Smooth muscle cell (in vitro differentiated cells): ENCODE measurements around the gene FOXD2. TPM values are rescaled to one million over a fixed set of nuclear protein-coding genes. Genes with fewer than 3 reads are reported as not detected.
A peak's percentile ranks its signal among the peaks of the same experiment; 100 is the strongest.

Experiments
- DNase-seq: peaks from one replicate; lab custom pipeline; 2025; ENCODE audit not compliant: unreplicated experiment; lab: John Stamatoyannopoulos, UW
- H2AFZ ChIP-seq: fragments of 200-600 bp; sonication (generic); 2 replicates; pipeline ENCODE4 v1.6.0; 2016; ENCODE audit warnings: antibody characterized with exemption, low read depth, mild to moderate bottlenecking
- H3F3A ChIP-seq: fragments of 200-600 bp; sonication (generic); 2 replicates; pipeline ENCODE4 v1.6.0; 2017; ENCODE audit warnings: antibody characterized with exemption, low read depth
- H3K27ac ChIP-seq: fragments of 200-600 bp; sonication (generic); 2 replicates; pipeline ENCODE4 v1.5.1; 2016; ENCODE audit warnings: low read depth, mild to moderate bottlenecking
- H3K27me3 ChIP-seq: fragments of 200-600 bp; sonication (generic); 2 replicates; pipeline ENCODE4 v1.6.1; 2016; ENCODE audit warnings: low read depth, mild to moderate bottlenecking
- H3K36me3 ChIP-seq: fragments of 200-600 bp; sonication (generic); 2 replicates; pipeline ENCODE4 v1.5.1; 2016; ENCODE audit warnings: low read depth
- H3K4me1 ChIP-seq: fragments of 200-600 bp; sonication (generic); 2 replicates; pipeline ENCODE4 v1.5.1; 2016; ENCODE audit warnings: low read depth
- H3K4me2 ChIP-seq: fragments of 200-600 bp; sonication (generic); 2 replicates; pipeline ENCODE4 v1.6.0; 2016; ENCODE audit warnings: mild to moderate bottlenecking
- H3K4me3 ChIP-seq: fragments of 200-600 bp; sonication (generic); 2 replicates; pipeline ENCODE4 v1.5.1; 2016; ENCODE audit warnings: mild to moderate bottlenecking
- H3K79me2 ChIP-seq: fragments of 200-600 bp; sonication (generic); 2 replicates; pipeline ENCODE4 v1.6.0; 2016; ENCODE audit warnings: low read depth, mild to moderate bottlenecking
- H3K9ac ChIP-seq: fragments of 200-600 bp; sonication (generic); 2 replicates; pipeline ENCODE4 v1.6.0; 2016; ENCODE audit warnings: low read depth
- H3K9me3 ChIP-seq: fragments of 200-600 bp; sonication (generic); replicated peaks from 2 replicates; pipeline ENCODE4 v1.5.1; 2016; ENCODE audit warnings: low read depth
- H4K20me1 ChIP-seq: fragments of 200-600 bp; sonication (generic); 2 replicates; pipeline ENCODE4 v1.6.0; 2016; ENCODE audit warnings: low read depth
- WGBS: methylation state at CpG from one replicate; pipeline ENCODE4 v1.1.7; 2016; ENCODE audit warnings: low lambda C conversion rate; 5-methylcytosine and 5-hydroxymethylcytosine counted together
- polyA plus RNA-seq: library from polyadenylated mRNA; unstranded; fragments of >200 nt; fragmentation: Nextera tagmentation; extraction: Ambion mirVana; gene quantifications from 2 replicates; pipeline ENCODE4 v1.2.1, GENCODE V29; 2016
- total RNA-seq: library from RNA; depleted of rRNA; stranded (reverse); fragments of >200 nt; gene quantifications from 2 replicates; pipeline ENCODE4 v1.2.3, GENCODE V29; 2014
- TF ChIP-seq, protein P1 (sequence below): fragments of 200-600 bp; sonication (generic); IDR thresholded peaks from 2 replicates; pipeline ENCODE4 v1.5.1; 2017; ENCODE audit warnings: borderline replicate concordance, mild to moderate bottlenecking, antibody characterized with exemption; ENCODE audit not compliant: insufficient read depth, poor library complexity, severe bottlenecking

FOXD2 gene
- total and polyA plus RNA-seq, 2 experiments from 2014 or later = 0.09 TPM; not detected in 1

DNA sequence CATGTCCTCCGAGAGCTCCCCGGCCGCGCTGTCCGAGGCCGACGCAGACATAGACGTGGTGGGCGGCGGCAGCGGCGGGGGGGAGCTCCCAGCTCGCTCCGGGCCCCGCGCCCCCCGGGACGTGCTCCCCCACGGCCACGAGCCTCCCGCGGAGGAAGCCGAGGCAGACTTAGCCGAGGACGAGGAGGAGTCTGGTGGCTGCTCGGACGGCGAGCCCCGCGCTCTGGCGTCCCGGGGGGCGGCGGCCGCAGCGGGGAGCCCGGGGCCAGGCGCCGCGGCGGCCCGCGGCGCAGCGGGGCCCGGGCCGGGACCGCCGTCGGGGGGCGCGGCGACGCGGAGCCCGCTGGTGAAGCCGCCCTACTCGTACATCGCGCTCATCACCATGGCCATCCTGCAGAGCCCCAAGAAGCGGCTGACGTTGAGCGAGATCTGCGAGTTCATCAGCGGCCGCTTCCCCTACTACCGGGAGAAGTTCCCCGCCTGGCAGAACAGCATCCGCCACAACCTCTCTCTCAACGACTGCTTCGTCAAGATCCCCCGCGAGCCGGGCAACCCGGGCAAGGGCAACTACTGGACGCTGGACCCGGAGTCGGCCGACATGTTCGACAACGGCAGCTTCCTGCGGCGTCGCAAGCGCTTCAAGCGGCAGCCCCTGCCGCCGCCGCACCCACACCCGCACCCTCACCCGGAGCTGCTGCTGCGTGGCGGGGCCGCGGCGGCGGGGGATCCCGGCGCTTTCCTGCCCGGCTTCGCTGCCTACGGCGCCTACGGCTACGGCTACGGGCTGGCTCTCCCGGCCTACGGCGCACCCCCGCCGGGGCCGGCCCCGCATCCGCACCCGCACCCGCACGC is 547 bp downstream of the FOXD2 start:
- 3% methylated on average over 58 of the region's 117 CpGs for WGBS
- peaks cover 98% of the 10 kb centered on the region for H3K27me3 ChIP-seq
- TF ChIP-seq, protein P1, sequence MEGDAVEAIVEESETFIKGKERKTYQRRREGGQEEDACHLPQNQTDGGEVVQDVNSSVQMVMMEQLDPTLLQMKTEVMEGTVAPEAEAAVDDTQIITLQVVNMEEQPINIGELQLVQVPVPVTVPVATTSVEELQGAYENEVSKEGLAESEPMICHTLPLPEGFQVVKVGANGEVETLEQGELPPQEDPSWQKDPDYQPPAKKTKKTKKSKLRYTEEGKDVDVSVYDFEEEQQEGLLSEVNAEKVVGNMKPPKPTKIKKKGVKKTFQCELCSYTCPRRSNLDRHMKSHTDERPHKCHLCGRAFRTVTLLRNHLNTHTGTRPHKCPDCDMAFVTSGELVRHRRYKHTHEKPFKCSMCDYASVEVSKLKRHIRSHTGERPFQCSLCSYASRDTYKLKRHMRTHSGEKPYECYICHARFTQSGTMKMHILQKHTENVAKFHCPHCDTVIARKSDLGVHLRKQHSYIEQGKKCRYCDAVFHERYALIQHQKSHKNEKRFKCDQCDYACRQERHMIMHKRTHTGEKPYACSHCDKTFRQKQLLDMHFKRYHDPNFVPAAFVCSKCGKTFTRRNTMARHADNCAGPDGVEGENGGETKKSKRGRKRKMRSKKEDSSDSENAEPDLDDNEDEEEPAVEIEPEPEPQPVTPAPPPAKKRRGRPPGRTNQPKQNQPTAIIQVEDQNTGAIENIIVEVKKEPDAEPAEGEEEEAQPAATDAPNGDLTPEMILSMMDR = no peak

DNA sequence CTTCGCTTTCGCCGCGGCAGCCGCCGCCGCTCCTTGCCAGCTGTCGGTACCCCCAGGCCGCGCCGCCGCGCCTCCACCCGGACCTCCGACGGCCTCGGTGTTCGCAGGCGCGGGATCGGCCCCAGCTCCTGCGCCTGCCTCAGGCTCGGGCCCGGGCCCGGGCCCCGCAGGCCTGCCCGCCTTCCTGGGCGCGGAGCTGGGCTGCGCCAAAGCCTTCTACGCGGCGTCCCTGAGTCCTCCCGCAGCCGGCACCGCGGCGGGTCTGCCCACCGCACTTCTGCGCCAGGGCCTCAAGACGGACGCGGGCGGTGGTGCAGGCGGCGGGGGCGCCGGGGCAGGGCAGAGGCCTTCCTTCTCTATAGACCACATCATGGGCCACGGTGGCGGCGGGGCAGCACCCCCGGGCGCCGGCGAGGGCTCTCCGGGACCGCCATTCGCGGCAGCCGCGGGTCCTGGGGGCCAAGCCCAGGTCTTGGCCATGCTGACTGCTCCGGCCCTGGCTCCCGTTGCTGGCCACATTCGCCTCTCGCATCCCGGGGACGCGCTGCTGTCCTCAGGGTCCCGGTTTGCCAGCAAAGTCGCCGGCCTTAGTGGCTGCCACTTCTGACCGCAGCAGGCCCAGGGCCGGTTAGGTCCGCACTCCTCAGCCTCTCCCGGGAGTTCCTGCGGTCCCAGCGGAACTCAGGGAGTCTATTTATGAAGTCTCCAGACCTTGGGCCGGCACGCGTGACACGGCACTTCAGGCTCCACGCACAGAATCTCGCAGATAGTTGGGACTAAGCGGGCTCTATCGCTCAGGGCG is 1.4 kb downstream of the FOXD2 start:
- H2AFZ ChIP-seq = no peak overlapping the region
- H3K27ac ChIP-seq = no peak overlapping the region
- TF ChIP-seq, protein P1 = no peak
- 7% methylated on average over 83 of the region's 86 CpGs for WGBS
- no peaks in the 10 kb centered on the region for H3K9me3 ChIP-seq
- no peaks in the 10 kb centered on the region for H3K36me3 ChIP-seq
- no peak for DNase-seq
- H3K4me2 ChIP-seq = no peak overlapping the region
- H3K79me2 ChIP-seq = no peaks in the 10 kb centered on the region
- no peaks in the 10 kb centered on the region for H3F3A ChIP-seq
- H3K27me3 ChIP-seq = peaks cover 98% of the 10 kb centered on the region
- H3K9ac ChIP-seq = no peak overlapping the region
- peak overlapping the region; percentile 23 for H3K4me3 ChIP-seq
- peaks cover 13% of the 10 kb centered on the region for H3K4me1 ChIP-seq
- H4K20me1 ChIP-seq = peaks cover 4% of the 10 kb centered on the region

More for the DNA sequence above, 547 bp downstream of the FOXD2 start:
- H3F3A ChIP-seq = no peaks in the 10 kb centered on the region
- no peak for DNase-seq
- H3K36me3 ChIP-seq = no peaks in the 10 kb centered on the region
- H3K27ac ChIP-seq = no peak overlapping the region
- peaks cover 4% of the 10 kb centered on the region for H4K20me1 ChIP-seq
- H3K4me2 ChIP-seq = peak overlapping the region; percentile 88
- peak overlapping the region; percentile 63 for H3K4me3 ChIP-seq
- peaks cover 6% of the 10 kb centered on the region for H3K4me1 ChIP-seq
- no peak overlapping the region for H3K9ac ChIP-seq
- no peak overlapping the region for H2AFZ ChIP-seq
- H3K79me2 ChIP-seq = no peaks in the 10 kb centered on the region
- H3K9me3 ChIP-seq = no peaks in the 10 kb centered on the region

DNA sequence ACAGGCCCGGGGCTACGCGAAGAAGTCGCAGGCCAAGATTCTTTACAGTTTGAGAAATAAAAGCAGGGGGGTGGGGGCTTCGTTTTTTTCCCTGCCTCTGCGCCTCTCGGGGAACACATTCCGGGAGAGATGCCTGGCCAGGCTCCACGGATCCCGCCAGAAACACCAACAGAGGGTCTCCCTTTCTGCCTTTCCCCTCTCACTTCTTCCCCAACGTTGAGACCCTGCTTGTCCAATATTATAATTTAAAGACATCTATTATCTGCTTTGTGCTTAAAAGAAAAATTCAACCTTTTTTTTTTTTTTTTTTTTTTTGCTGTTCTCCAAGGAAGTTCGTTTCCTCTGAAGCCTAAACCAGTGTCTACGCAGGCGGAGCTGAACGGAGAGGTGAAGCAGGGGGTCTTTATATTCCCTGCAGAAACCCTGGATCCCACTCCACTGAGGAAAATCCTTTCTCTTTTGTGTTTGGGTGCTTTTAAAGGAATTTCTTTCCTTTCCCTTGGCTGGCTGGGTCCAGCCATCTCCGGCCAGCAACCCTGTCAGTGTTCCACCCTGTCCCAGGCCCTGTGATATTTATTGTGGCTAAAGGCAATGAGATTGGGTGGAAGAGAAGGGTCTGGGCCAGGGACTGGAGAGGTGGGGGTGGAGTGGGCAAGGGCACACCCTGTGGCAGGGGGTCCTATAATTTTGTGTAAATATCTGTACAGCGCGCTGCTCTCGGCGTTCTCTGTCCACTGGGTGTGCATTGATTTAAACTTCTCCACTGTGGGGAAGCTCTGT is 2.2 kb downstream of the FOXD2 start:
- no peaks in the 10 kb centered on the region for H3K36me3 ChIP-seq
- H4K20me1 ChIP-seq = no peaks in the 10 kb centered on the region
- H2AFZ ChIP-seq = no peak overlapping the region
- H3K9me3 ChIP-seq = no peaks in the 10 kb centered on the region
- no peak overlapping the region for H3K27ac ChIP-seq
- peaks cover 98% of the 10 kb centered on the region for H3K27me3 ChIP-seq
- H3K4me1 ChIP-seq = peaks cover 20% of the 10 kb centered on the region
- no peaks in the 10 kb centered on the region for H3K79me2 ChIP-seq
- H3K4me2 ChIP-seq = no peak overlapping the region
- H3F3A ChIP-seq = no peaks in the 10 kb centered on the region
- TF ChIP-seq, protein P1 = no peak
- no peak overlapping the region for H3K9ac ChIP-seq
- H3K4me3 ChIP-seq = peak overlapping the region; percentile 23
- DNase-seq = no peak
- WGBS = 24% methylated on average over 20 of the region's 20 CpGs
